ENCODE data around the gene CHST11. TPM values are rescaled to one million over a fixed set of nuclear protein-coding genes. Genes with fewer than 3 reads are reported as not detected.

The CHST11 gene
- total and polyA plus RNA-seq, 2 donors from 2014 or later: 2.0 to 23.3 TPM

DNA sequence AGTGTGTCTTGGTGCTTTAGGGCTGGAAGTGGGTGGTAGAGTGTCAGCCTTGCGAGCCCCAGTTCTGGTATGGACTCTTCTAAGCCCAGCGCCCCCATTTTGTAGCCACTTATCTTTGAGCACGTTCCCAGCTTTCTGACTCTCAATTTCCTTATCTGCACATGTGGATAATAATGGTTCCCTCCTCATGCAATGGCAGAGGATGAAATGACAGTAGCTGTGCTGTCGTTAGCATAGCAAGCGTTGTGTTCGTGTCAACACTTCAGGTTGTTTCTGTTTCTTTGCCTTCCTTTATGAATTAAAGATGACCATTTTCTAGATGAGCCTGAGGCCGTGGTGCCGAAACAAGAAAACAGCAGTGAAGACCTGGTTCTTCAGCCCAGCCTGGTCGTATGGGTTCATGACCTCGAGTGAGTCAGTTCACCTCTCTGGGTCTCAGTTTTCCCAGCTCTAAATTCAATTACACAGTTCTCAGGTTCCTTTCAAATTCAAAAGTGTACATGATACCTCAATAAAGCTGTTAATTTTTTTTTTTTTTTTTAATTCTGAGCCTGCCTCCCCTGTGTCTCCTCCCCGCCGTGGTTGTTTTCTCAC is 268.3 kb downstream of the CHST11 start:
- no peaks in the 10 kb centered on the region for H3K27me3 ChIP-seq (ENCODE audit: control insufficient read depth, insufficient read depth, low read length)
- FAIRE-seq: no peak

DNA sequence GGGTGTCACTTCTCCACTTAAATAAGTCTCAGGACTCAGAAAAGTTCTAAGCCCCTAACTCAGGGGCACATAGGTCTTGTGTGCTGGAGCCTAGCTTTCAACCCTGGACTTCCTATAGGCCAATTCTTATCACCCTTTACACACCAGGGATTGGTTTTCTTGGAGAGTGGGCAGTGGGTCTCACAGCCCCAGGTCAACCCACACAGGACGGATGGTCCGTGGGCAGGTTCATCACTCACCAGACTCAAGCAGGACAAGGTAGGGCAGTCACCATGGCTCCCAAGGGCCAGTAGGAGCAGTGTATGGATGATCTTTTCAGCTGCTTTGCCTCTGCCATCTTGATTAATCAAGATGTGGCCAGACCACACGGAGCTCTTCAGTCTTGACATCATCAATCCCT is 268.9 kb downstream of the CHST11 start:
- Histone ChIP-seq H3K9me3 (ENCODE audit: control insufficient read depth in 2 of 3, insufficient read depth in 1 of 3, low read length in 3 of 3) (no peaks in the 10 kb centered on the region), H3K9ac (ENCODE audit: low read length in 3 of 3) (no peak overlapping the region), H3K4me1 (ENCODE audit: control insufficient read depth in 2 of 3, insufficient read depth in 2 of 3, low read depth in 1 of 3, low read length in 3 of 3) (peaks cover 0 to 3% (median 0%) of the 10 kb centered on the region in 3 donors), H3K4me3 (ENCODE audit: low read length in 3 of 3) (no peak overlapping the region), H3K27ac (ENCODE audit: low read depth in 2 of 2, low read length in 2 of 2) (no peak overlapping the region), H3K27me3 (ENCODE audit: control insufficient read depth, insufficient read depth, low read length) (no peaks in the 10 kb centered on the region), H3K36me3 (ENCODE audit: control insufficient read depth in 2 of 3, insufficient read depth in 3 of 3, low read length in 3 of 3) (no peaks in the 10 kb centered on the region)
- no peak for FAIRE-seq
- TF ChIP-seq, protein P1, sequence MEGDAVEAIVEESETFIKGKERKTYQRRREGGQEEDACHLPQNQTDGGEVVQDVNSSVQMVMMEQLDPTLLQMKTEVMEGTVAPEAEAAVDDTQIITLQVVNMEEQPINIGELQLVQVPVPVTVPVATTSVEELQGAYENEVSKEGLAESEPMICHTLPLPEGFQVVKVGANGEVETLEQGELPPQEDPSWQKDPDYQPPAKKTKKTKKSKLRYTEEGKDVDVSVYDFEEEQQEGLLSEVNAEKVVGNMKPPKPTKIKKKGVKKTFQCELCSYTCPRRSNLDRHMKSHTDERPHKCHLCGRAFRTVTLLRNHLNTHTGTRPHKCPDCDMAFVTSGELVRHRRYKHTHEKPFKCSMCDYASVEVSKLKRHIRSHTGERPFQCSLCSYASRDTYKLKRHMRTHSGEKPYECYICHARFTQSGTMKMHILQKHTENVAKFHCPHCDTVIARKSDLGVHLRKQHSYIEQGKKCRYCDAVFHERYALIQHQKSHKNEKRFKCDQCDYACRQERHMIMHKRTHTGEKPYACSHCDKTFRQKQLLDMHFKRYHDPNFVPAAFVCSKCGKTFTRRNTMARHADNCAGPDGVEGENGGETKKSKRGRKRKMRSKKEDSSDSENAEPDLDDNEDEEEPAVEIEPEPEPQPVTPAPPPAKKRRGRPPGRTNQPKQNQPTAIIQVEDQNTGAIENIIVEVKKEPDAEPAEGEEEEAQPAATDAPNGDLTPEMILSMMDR (IDR thresholded peaks at IDR 0.05; ENCODE audit: borderline replicate concordance, extremely low read depth, insufficient read depth): no peak
- DNase-seq: no peak
- intact Hi-C loops (cut with DNase I): no loop called here

More for the DNA sequence above, 268.3 kb downstream of the CHST11 start:
- intact Hi-C loops (cut with DNase I): no loop called here
- no peaks in the 10 kb centered on the region for H3K9me3 ChIP-seq (ENCODE audit: control insufficient read depth in 2 of 3, insufficient read depth in 1 of 3, low read length in 3 of 3)
- no peak overlapping the region for H3K4me3 ChIP-seq (ENCODE audit: low read length in 3 of 3)
- H3K36me3 ChIP-seq (ENCODE audit: control insufficient read depth in 2 of 3, insufficient read depth in 3 of 3, low read length in 3 of 3): no peaks in the 10 kb centered on the region
- no peak overlapping the region for H3K9ac ChIP-seq (ENCODE audit: low read length in 3 of 3)
- no peak overlapping the region for H3K27ac ChIP-seq (ENCODE audit: low read depth in 2 of 2, low read length in 2 of 2)
- no peak for DNase-seq
- peaks cover 0 to 3% (median 0%) of the 10 kb centered on the region in 3 donors for H3K4me1 ChIP-seq (ENCODE audit: control insufficient read depth in 2 of 3, insufficient read depth in 2 of 3, low read depth in 1 of 3, low read length in 3 of 3)
- TF ChIP-seq, protein P1 (IDR thresholded peaks at IDR 0.05; ENCODE audit: borderline replicate concordance, extremely low read depth, insufficient read depth): no peak

GRCh38 chr12:104727726-104728465 is 271.1 kb downstream of the CHST11 start:
- Histone ChIP-seq H3K9me3 (ENCODE audit: control insufficient read depth in 2 of 3, insufficient read depth in 1 of 3, low read length in 3 of 3) (no peaks in the 10 kb centered on the region), H3K27me3 (ENCODE audit: control insufficient read depth, insufficient read depth, low read length) (no peaks in the 10 kb centered on the region), H3K4me1 (ENCODE audit: control insufficient read depth in 2 of 3, insufficient read depth in 2 of 3, low read depth in 1 of 3, low read length in 3 of 3) (no peaks in the 10 kb centered on the region), H3K36me3 (ENCODE audit: control insufficient read depth in 2 of 3, insufficient read depth in 3 of 3, low read length in 3 of 3) (no peaks in the 10 kb centered on the region), H3K27ac (ENCODE audit: low read depth in 2 of 2, low read length in 2 of 2) (no peak overlapping the region), H3K4me3 (ENCODE audit: low read length in 3 of 3) (no peak overlapping the region), H3K9ac (ENCODE audit: low read length in 3 of 3) (no peak overlapping the region)
- FAIRE-seq (no peak), DNase-seq (no peak)
- TF ChIP-seq, protein P1 (IDR thresholded peaks at IDR 0.05; ENCODE audit: borderline replicate concordance, extremely low read depth, insufficient read depth): no peak
- intact Hi-C loops (cut with DNase I): no loop called here
